GM12892 (cell line): ENCODE data around the gene CCL21.

ENCODE experiments used
- POLR2A ChIP-seq: IDR thresholded peaks from 2 replicates; pipeline ENCODE4 v1.6.1; 2011; ENCODE audit warnings: low read depth, low read length, control low read depth
- POLR2AphosphoS5 ChIP-seq: IDR thresholded peaks from 2 replicates; pipeline ENCODE4 v1.6.1; 2011; ENCODE audit warnings: low read depth, low read length, control low read depth

DNA sequence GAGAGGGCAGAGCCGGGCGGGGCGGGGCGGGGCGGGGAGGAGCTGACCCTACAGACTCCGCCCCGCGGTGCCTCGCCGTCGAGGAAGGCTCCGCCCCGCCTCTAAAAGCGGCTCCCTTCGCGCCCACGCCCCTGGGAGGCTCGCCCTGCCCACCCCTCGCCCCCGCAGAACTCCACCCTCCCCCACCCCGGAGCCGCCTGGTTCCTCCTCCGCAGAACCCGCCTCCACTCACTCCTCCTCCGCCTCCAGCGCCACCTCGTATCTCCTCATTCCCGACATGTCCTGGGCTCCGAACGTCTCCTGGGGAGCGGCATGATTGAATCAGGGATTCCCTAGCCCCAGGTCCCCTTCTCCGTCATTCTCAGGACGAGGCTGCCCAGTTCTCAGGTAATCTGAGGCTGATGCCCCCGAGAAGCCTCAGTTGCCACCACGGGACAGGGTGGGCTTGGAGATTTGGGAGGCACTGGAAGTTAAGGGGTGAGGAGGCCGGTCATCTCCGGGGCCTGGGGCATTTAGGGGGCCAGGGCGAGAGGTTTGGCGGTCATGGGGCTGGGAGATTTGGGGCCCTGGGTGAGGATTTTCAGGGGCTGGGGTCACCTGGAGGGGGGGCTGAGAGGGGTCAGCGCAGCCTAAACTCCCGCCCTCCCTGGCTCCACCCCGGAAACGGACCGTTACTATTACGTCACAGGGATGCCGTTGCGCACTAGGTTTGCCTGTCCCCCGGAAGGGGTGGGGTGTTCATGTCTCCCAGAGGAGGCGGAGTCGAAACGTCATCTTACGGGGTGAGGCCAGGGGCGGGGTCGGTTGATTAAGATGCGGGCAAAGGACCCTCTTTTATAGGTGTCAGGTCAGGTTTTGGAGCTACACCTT lies 44.3 kb downstream of the CCL21 start:
- TF ChIP-seq POLR2A (peak; percentile 37; the same call in 1 of the 2 replicates), POLR2AphosphoS5 (no peak)
